Subcutaneous abdominal adipose tissue (tissue), 5 donors: ENCODE results near the gene VPS26C.
"Not testable (repeated sequence)": the region's sequence is repeated elsewhere in the genome, so short reads cannot be mapped to it uniquely, and the experiment has no call there.

ENCODE experiments used
- H3K27ac ChIP-seq: one replicate; pipeline ENCODE4 v1.7.0; 2013; ENCODE audit warnings: low read depth, mild to moderate bottlenecking, inconsistent platforms, low read length, moderate library complexity
- H3K27me3 ChIP-seq, 5 donors: one replicate each; pipeline ENCODE4 v1.7.0; 2013; ENCODE audit warnings: low read length in 5 of 5, inconsistent platforms in 1 of 5; ENCODE audit not compliant: control insufficient read depth in 5 of 5, insufficient read depth in 4 of 5
- H3K36me3 ChIP-seq, 5 donors: one replicate each; pipeline ENCODE4 v1.7.0; 2013; ENCODE audit warnings: low read length in 5 of 5; ENCODE audit not compliant: control insufficient read depth in 5 of 5, insufficient read depth in 5 of 5
- H3K4me1 ChIP-seq, 5 donors: one replicate each; pipeline ENCODE4 v1.7.0; 2013; ENCODE audit warnings: low read length in 5 of 5, mild to moderate bottlenecking in 3 of 5, moderate library complexity in 1 of 5; ENCODE audit not compliant: control insufficient read depth in 5 of 5, insufficient read depth in 5 of 5
- H3K4me3 ChIP-seq, 5 donors: one replicate each; pipeline ENCODE4 v1.7.0; 2013; ENCODE audit warnings: low read length in 5 of 5, low read depth in 1 of 5
- H3K9ac ChIP-seq, 5 donors: one replicate each; pipeline ENCODE4 v1.7.0; 2013; ENCODE audit warnings: low read length in 5 of 5, mild to moderate bottlenecking in 4 of 5, moderate library complexity in 3 of 5
- H3K9me3 ChIP-seq, 5 donors: one replicate each; pipeline ENCODE4 v1.7.0; 2013; ENCODE audit warnings: low read length in 5 of 5; ENCODE audit not compliant: control insufficient read depth in 5 of 5
- donor health status: healthy.
- donor health status: healthy.
- donor health status: healthy.
- donor health status: healthy.
- donor health status: healthy.

VPS26C gene

GRCh38 chr21:37267269-37268185 lies at the start of gene VPS26C:
VPS26C (minus strand) TSS chr21:37267334; CDS start chr21:37267294, 40 bp downstream.
- Histone ChIP-seq H3K9me3 (no peaks in the 10 kb centered on the region), H3K27me3 (no peaks in the 10 kb centered on the region), H3K9ac (peak within 1 kb of the TSS; percentile 48 to 89 (median 78)), H3K4me3 (peak within 1 kb of the TSS; percentile 70 to 86 (median 82)), H3K4me1 (peaks cover 0 to 24% (median 16%) of the 10 kb centered on the region in 5 donors), H3K36me3 (no peaks in the 10 kb centered on the region), H3K27ac (peak within 1 kb of the TSS; percentile 95)

- H3K27me3 ChIP-seq, H3K27ac ChIP-seq, H3K36me3 ChIP-seq, H3K4me3 ChIP-seq, H3K4me1 ChIP-seq, H3K9ac ChIP-seq: not testable (repeated sequence)
- H3K9me3 ChIP-seq: peaks cover 0 to 19% (median 6%) of the 10 kb centered on the region in 5 donors
These were observed 48.9 kb upstream of the VPS26C start for GRCh38 chr21:37316072-37316471.

- Histone ChIP-seq H3K27ac (no peak overlapping the region), H3K9ac (no peak overlapping the region), H3K36me3 (no peaks in the 10 kb centered on the region), H3K4me1 (no peaks in the 10 kb centered on the region), H3K9me3 (no peaks in the 10 kb centered on the region), H3K27me3 (no peaks in the 10 kb centered on the region), H3K4me3 (no peak overlapping the region)
These were observed 33.1 kb upstream of the VPS26C start for GRCh38 chr21:37300114-37300751.

GRCh38 chr21:37297364-37297763 lies 30.2 kb upstream of the VPS26C start:
- H3K36me3 ChIP-seq: no peaks in the 10 kb centered on the region
- no peak overlapping the region for H3K4me3 ChIP-seq
- H3K9ac ChIP-seq: no peak overlapping the region
- no peaks in the 10 kb centered on the region for H3K9me3 ChIP-seq
- no peaks in the 10 kb centered on the region for H3K27me3 ChIP-seq
- peaks cover 0 to 20% (median 8%) of the 10 kb centered on the region in 5 donors for H3K4me1 ChIP-seq
- H3K27ac ChIP-seq: no peak overlapping the region

GRCh38 chr21:37294679-37295078 lies 27.5 kb upstream of the VPS26C start:
- Histone ChIP-seq H3K36me3 (no peaks in the 10 kb centered on the region), H3K4me1 (peaks cover 0 to 22% (median 8%) of the 10 kb centered on the region in 5 donors), H3K9ac (no peak overlapping the region), H3K27ac (no peak overlapping the region), H3K27me3 (no peaks in the 10 kb centered on the region), H3K9me3 (no peaks in the 10 kb centered on the region), H3K4me3 (no peak overlapping the region)

- Histone ChIP-seq H3K36me3 (no peaks in the 10 kb centered on the region), H3K9ac (no peak overlapping the region), H3K27ac (no peak overlapping the region), H3K9me3 (no peaks in the 10 kb centered on the region), H3K4me3 (no peak overlapping the region), H3K27me3 (no peaks in the 10 kb centered on the region), H3K4me1 (peaks cover 0 to 22% (median 8%) of the 10 kb centered on the region in 5 donors)
These were observed 25.8 kb upstream of the VPS26C start for GRCh38 chr21:37292941-37293340.

GRCh38 chr21:37292041-37292440 lies 24.9 kb upstream of the VPS26C start:
- Histone ChIP-seq H3K4me3 (no peak overlapping the region), H3K27ac (no peak overlapping the region), H3K4me1 (peaks cover 0 to 22% (median 8%) of the 10 kb centered on the region in 5 donors), H3K9ac (no peak overlapping the region), H3K36me3 (no peaks in the 10 kb centered on the region), H3K9me3 (no peaks in the 10 kb centered on the region), H3K27me3 (no peaks in the 10 kb centered on the region)

GRCh38 chr21:37283191-37283710 lies 16.1 kb upstream of the VPS26C start:
- H3K4me1 ChIP-seq, H3K27ac ChIP-seq, H3K36me3 ChIP-seq, H3K4me3 ChIP-seq, H3K9me3 ChIP-seq, H3K9ac ChIP-seq, H3K27me3 ChIP-seq: not testable (repeated sequence)

- not testable (repeated sequence) for H3K27me3 ChIP-seq, H3K36me3 ChIP-seq, H3K27ac ChIP-seq, H3K9me3 ChIP-seq, H3K4me3 ChIP-seq, H3K9ac ChIP-seq, H3K4me1 ChIP-seq
These were observed 15.5 kb upstream of the VPS26C start for GRCh38 chr21:37282602-37283001.

GRCh38 chr21:37281993-37282392 lies 14.9 kb upstream of the VPS26C start:
- peaks cover 0 to 3% (median 0%) of the 10 kb centered on the region in 5 donors for H3K27me3 ChIP-seq
- no peaks in the 10 kb centered on the region for H3K36me3 ChIP-seq
- H3K4me3 ChIP-seq: no peak overlapping the region
- H3K4me1 ChIP-seq: no peaks in the 10 kb centered on the region
- no peaks in the 10 kb centered on the region for H3K9me3 ChIP-seq
- H3K9ac ChIP-seq: no peak overlapping the region
- H3K27ac ChIP-seq: no peak overlapping the region
